HG03095 (cell line): ENCODE measurements around the gene PURB.
"Not testable (repeated sequence)": the region's sequence is repeated elsewhere in the genome, so short reads cannot be mapped to it uniquely, and the experiment has no call there.

Experiments
- ATAC-seq: cut with Tn5 transposase; IDR thresholded peaks from one replicate; pipeline ENCODE4 v1.9.1; 2021; ENCODE audit warnings: moderate library complexity; ENCODE audit not compliant: unreplicated experiment

Gene PURB

DNA sequence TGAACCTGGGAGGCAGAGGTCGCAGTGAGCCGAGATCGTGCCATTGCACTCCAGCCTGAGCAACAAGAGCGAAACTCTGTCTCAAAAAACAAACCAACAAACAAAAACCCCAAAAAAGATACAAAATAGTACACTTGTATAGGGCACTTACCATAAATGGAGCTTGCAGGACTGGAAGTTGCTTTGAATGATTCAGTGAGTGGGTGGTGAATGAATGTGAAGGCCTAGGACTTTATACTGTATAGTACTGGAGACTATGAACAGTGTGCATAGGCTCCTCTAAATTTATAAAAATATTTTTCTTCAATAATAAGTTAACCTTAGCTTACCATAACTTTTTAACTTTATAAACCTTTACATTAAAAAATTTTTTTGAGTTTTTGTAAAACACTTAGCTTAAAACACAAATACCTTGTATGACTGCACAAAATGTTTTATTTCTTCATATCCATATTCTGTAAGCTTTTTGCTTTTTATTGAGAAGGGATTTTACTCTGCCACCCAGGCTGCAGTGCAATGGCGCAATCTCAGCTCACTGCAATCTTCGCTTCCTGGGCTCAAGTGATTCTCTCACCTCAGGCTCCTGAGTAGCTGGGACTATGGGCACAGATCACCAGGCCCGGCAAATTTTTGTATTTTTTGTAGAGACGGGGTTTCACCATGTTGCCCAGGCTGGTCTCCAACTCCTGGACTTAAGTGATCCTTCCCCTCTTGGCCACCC, 30.5 kb downstream of the PURB start:
- no peak for ATAC-seq

DNA sequence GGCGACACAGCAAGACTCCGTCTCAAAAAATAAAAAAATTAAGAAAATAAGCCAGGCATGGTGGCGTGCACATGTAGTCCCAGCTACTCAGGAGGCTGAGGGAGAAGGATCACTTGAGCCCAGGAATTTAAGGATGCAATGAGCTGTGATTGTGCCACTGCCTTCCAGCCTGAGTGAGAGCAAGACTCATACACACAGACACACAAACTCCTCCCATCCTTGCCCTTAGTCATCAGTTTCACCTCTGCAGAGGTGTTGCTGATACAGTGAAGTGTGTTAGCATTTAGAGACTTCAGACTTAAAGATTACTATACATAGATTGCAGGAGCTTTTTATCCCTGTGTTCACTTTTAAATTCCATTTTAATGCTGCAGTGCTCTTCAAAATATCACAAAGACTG, 31.9 kb downstream of the PURB start:
- no peak for ATAC-seq

DNA sequence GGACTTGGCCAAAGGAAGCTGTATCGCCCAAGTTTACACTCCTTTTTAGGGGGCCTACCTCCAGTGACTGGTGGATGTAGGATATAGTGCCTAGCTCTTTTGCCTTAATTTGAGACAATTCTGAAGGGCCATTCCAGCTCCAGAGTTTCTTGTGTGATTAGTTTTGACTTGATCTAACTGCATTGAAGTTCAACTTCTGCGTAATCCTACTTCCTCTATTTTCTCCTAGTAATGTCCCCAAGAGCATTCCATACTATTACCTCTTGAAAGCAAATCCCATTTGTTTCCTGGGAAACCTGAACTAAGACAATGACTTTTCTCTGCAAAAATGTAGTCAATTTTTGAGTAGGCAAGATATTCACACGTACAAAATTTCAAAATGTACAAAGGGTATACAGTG, 32.7 kb downstream of the PURB start:
- no peak for ATAC-seq

DNA sequence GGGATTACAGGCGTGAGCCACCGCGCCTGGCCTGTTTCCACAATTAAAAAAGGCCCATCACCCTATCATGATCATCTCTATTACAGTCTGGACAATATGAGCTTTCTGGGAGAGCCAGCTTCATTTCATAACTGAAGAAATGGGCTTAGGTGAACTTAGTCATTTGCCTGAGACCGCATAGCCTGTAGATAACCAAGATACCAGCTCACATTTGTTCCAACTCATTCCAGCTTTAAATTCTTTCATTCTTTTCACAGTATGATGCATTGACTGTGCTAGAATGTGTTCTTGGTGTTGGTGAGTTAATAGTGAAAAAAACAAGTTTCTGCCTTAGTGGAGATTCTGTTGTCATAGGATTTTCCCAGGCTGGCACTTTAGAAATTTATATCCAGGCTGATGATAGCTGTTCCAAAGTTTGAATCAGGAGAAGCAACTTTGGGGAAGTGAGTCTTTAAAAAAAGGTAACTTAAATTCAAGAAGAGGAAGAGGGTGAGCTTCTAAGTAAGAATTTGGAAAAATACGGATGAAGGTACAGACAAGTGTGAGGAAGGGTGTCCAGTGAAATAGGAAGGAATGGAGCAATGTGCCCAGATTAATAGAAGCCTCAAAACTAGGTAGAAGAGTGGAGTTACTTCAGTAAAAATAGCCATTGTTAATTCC, 35.3 kb downstream of the PURB start:
- no peak for ATAC-seq

DNA sequence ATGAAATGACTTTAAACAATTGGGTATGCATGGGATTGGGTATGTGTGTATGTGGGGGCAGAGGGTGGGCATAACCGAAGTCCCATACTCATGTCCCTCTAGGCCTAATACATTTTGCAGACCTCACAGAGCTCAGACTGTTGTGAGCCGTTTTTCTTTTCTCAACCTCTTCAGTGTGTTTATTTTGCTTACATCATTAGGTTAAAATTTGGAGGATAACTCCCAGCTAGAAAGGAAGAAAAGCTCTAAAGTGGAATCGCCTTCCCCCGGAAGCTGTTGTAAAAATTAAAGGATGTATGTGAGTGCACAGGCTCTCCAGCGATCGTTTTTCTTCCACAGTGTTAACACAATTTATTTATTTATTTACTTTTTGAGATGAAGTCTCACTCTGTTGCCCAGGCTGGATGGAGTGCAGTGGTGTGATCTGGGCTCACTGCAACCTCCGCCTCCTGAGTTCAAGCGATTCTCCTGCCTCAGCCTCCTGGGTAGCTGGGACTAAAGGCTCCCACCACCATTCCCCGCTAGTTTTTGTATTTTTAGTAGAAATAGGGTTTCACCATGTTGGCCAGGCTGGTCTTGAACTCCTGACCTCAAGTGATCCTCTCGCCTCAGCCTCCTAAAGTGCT, 36.0 kb downstream of the PURB start:
- ATAC-seq, result no peak

DNA sequence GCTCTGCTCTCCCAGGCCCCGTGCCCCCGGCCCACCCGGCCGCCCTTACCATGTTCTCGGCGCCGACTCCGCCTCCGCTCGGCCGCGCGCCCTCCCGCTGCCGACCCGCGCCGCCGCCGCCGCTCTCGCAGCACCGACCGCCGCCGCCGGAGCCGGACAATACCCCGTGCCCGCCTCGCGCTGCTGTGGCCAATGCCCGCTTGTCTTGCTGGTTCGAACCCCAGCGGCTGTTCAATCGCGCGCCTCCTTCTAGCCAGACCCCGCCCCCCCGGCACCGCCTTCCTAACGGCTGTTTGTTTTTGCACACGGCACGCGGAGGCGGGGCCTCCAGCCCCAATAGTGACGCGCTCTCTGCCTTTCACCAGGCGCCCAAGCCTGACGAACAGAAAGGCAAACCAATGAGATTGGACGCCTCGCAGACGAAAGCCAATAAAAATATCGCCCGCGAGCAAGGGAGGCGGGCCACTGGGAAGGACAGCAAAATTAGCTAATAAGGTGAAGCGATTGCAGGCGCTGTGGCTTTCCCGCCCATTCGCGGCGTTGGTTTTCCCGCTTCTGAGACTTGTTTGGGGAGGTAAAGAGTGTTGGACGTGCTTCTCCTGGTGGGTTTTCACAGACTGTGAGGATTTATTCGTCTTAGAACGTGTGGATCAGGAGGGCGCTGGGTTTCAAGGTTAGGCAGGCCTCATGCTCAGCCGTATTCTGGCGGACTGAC, 37.3 kb downstream of the PURB start, which contains the start of gene H2AZ2:
H2AZ2 (minus strand) TSS at position 168 of the 715 bp plus-strand sequence; CDS start at position 52, 116 bp downstream.
- peak; percentile 79 for ATAC-seq

DNA sequence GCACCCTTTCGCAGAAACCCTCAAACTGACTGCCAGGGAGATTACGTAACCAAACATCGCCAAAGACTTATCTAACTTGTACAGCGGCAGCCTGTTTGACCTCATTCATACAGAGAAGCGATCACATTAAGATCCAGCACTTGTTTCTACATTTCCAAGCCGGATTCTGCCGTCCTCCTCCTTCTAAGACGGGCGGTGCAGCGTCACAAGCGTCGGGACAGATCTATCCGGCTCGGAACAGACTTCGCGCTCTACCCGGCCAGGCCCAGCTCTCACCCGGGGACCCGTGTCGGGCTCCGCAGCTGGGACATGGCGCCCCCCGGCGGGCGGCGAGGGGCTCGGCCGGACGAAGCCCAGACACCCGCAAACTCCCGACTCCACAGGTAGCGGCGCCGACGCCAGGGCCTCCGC, 37.8 kb downstream of the PURB start:
- peak; percentile 63 for ATAC-seq

DNA sequence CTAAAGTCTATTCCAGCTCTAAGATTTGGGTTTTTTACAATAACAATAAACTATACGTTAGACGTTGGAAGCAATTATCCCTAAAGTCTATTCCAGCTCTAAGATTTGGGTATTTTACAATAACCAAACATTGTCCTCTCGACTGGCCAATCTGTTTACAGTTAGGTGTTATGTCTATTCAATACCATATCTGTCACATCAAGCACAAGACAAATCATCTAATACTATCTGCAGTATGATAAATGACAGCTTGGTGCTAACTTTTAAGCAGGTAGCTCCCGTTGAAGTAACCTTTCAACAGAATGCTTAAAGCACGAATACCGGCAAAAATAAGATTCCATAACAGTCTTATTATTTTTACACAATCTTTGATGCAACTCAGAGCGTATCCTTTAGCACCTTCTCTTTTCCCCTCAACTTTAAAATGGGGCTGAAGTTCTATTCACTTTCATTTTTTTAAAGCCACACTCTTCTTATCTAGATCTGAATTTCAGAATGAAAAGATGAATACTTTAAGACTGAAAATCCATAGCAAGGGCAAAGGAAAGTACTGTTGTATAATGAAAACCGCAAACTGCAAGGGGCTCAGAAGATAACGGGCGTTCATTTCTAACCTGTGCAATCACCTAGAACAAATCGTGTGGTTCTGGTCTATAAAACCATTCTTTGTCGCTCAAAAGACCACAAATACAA, 38.4 kb downstream of the PURB start:
- no peak for ATAC-seq

DNA sequence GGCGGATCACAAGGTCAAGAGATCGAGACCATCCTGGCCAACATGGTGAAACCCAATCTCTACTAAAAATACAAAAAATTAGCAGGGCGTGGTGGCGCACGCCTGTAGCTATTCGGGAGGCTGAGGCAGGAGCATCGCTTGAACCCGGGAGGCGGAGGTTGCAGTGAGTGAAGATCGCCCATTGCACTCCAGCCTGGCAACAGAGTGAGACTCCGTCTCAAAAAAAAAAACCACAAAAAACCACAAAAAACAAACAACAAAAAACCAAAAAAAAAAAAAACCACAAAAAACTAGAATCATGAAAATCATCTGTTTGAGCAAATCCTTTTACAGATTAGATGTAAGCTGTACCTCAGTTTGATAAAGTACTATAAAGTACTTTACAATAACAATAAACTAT, 38.9 kb downstream of the PURB start:
- ATAC-seq, result not testable (repeated sequence)

DNA sequence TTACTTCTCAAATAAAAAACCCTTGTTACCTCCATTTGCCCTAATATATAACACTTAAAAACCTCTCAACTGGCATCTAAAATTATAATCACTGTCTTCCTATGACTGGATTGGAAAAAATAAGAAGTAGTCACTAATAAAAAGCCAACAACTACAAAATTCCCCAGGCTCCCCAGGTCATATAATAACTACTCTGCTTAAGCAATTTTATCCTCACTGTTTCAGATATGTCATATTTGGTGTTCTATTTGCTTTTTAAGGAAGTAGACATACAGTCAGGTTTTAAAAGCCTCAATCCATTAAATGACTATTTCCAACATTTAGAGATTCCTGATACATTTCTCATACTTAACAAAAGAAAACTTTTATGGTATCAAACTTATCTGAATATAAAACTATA, 39.9 kb downstream of the PURB start:
- ATAC-seq, result no peak

DNA sequence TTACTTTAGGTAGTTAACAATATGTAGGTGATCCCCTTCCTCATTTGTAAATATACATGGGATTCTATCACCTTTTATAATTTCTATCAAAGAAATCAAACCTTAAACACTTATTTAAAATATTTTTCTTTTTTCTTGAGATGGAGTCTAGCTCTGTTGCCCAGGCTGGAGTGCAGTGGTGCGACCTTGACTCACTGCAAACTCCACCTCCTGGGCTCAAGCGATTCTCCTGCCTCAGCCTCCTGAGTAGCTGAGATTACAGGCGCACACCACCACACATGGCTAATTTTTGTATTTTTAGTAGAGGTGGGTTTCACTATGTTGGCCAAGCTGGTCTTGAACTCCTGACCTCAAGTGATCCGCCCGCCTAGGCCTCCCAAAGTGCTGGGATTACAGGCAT, 41.9 kb downstream of the PURB start:
- ATAC-seq, result not testable (repeated sequence)

DNA sequence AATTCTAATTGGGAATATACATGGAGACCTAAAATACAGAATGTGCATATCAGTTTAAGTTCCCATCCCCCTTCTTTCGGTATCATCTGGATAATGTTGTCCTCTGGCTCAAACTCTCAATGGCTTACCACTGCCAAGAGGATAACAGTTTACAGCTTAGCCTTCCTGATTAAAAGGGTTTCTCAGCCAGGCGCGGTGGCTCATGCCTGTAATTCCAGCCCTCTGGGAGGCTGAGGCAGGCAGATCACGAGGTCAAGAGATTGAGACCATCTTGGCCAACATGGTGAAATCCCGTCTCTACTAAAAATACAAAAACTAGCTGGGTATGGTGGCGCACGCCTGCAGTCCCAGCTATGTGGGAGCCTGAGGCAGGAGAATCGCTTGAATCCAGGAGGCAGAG, 42.7 kb downstream of the PURB start:
- ATAC-seq, result not testable (repeated sequence)

DNA sequence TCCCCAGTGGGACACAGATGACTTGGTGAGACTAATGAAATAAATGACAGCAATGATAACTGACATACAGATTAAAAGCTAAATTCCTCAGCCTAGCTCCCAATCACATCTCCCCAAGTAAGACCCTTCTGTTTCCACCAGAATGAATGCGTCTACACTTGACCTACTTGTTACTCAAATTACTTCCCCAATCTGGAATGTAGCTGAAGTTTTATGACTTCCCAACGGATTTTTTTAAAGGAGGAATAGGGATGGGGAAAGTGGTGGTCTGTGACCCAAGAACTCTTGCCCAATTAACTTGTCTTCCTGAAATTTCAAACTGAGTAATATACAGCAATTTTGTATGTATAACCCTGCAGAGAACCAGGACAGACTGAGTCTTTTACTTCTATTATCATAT, 46.6 kb downstream of the PURB start:
- no peak for ATAC-seq

DNA sequence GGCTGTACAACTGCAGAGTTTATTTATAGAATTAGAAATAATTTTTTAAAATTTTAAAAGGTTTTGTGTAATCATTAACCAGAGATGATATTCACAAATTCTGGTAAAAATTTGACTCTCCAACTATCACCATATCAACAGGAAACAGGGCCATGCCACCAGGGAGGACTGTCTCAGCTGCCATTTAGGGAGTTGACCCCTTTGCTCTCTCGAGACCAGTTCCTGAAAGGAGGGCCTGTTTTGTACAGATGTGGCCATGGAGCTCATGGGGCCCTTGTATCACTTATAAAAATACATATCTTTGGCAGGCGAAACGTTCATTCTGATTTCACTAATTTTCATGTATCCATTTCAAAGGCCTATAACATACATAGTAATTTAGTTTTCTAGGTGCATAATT, 57.8 kb downstream of the PURB start:
- ATAC-seq, result no peak
